ENCODE measurements around the gene ARHGEF19.

DNA sequence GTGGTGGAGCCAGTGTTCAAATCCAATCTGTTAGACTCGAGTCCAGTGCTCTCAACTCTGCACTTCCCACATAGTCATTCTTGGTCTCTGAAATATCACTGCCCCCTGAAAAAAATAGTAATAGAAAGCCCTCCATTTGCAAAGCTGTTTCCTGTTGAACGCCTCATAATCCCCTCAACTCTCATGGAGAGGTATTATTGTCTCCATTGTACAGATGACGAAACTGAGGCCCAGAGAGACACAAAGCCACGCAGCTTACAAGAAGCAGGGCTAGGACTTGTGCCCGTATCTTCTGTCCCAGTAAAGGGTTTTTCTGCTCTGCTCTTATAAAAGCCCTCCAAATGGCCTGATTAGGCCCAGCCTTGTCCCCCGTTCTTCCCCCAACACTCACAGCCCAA, 6.2 kb upstream of the ARHGEF19 start:
- TF ChIP-seq, protein P1, sequence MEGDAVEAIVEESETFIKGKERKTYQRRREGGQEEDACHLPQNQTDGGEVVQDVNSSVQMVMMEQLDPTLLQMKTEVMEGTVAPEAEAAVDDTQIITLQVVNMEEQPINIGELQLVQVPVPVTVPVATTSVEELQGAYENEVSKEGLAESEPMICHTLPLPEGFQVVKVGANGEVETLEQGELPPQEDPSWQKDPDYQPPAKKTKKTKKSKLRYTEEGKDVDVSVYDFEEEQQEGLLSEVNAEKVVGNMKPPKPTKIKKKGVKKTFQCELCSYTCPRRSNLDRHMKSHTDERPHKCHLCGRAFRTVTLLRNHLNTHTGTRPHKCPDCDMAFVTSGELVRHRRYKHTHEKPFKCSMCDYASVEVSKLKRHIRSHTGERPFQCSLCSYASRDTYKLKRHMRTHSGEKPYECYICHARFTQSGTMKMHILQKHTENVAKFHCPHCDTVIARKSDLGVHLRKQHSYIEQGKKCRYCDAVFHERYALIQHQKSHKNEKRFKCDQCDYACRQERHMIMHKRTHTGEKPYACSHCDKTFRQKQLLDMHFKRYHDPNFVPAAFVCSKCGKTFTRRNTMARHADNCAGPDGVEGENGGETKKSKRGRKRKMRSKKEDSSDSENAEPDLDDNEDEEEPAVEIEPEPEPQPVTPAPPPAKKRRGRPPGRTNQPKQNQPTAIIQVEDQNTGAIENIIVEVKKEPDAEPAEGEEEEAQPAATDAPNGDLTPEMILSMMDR (IDR thresholded peaks at IDR 0.05), result no peak
- TF ChIP-seq POLR2A (IDR thresholded peaks at IDR 0.05), result no peak
